ENCODE results near the gene ATG10. TPM values are rescaled to one million over a fixed set of nuclear protein-coding genes. Genes with fewer than 3 reads are reported as not detected.

ATG10 gene
- total RNA-seq, 1 experiment from 2014 or later: 7.6 TPM

- TF ChIP-seq CTCF (conservative IDR thresholded peaks at IDR 0.05): no peak
- no peaks in the 10 kb centered on the region for H3K36me3 Mint-ChIP-seq (ENCODE audit: insufficient read depth in 1 of 3, low read depth in 3 of 3)
- H3K4me1 ChIP-seq (ENCODE audit: insufficient read depth, low read length): no peaks in the 10 kb centered on the region
- no peak overlapping the region for H3T11ph ChIP-seq (ENCODE audit: low read length)
- no peak overlapping the region for H3K56ac ChIP-seq (ENCODE audit: insufficient read length, low read depth, low read length)
- no peak overlapping the region for H3K27ac ChIP-seq (ENCODE audit: insufficient read length, low read depth, low read length)
- no peaks in the 10 kb centered on the region for H3K9me3 Mint-ChIP-seq
- H3K23ac ChIP-seq (ENCODE audit: insufficient read length, low read depth, low read length): no peak overlapping the region
- H3K4me1 Mint-ChIP-seq: peaks cover 9 to 10% of the 10 kb centered on the region in 2 experiments
- no peaks in the 10 kb centered on the region for H3K27me3 ChIP-seq (ENCODE audit: insufficient read depth, low read length)
- H2AFZ ChIP-seq (ENCODE audit: low read length): no peak overlapping the region
- H3K9ac ChIP-seq (ENCODE audit: extremely low read depth, insufficient read length, low read length): no peak overlapping the region
- no peak overlapping the region for H2AK5ac ChIP-seq (ENCODE audit: insufficient read length, low read length)
- no CpG with 5 or more reads among the region's 2 CpGs for WGBS (ENCODE audit: extremely low coverage, insufficient read length, low lambda C conversion rate)
- no peak overlapping the region for H3K4me2 ChIP-seq (ENCODE audit: insufficient read depth, insufficient read length, low read length)
- no peak for DNase-seq
- H2BK20ac ChIP-seq (ENCODE audit: low read depth, low read length, poor library complexity, severe bottlenecking): no peak overlapping the region
- no peaks in the 10 kb centered on the region for H4K20me1 ChIP-seq (ENCODE audit: control insufficient read depth, insufficient read depth, insufficient read length)
- no peak overlapping the region for H2BK15ac ChIP-seq (ENCODE audit: low read depth, low read length)
- H2BK12ac ChIP-seq (ENCODE audit: insufficient read length, low read depth, low read length): no peak overlapping the region
- no peaks in the 10 kb centered on the region for H3K79me1 ChIP-seq (ENCODE audit: insufficient read depth, low read depth, low read length, poor library complexity, severe bottlenecking)
- no peak overlapping the region for H4K5ac ChIP-seq (ENCODE audit: insufficient read length, low read depth, low read length)
- no peak overlapping the region for H4K8ac ChIP-seq (replicated peaks; ENCODE audit: insufficient read length, low read depth, low read length)
- no peak overlapping the region for H4K91ac ChIP-seq (ENCODE audit: insufficient read length, low read depth, low read length)
- H3K14ac ChIP-seq (ENCODE audit: insufficient read depth, low read length): no peak overlapping the region
- H3K4me3 Mint-ChIP-seq: no peak overlapping the region
- H3K79me2 ChIP-seq (ENCODE audit: insufficient read depth, low read length): no peaks in the 10 kb centered on the region
- H3K4ac ChIP-seq (ENCODE audit: low read depth, low read length): no peak overlapping the region
- H2BK120ac ChIP-seq (ENCODE audit: low read depth, low read length, poor library complexity, severe bottlenecking): no peak overlapping the region
- no peaks in the 10 kb centered on the region for H3K27me3 Mint-ChIP-seq (ENCODE audit: low read depth)
- no peaks in the 10 kb centered on the region for H3K9me3 ChIP-seq (ENCODE audit: control insufficient read depth, low read depth, low read length)
- H3K23me2 ChIP-seq (ENCODE audit: insufficient read length, low read depth, low read length, poor library complexity, severe bottlenecking): no peaks in the 10 kb centered on the region
- no peak overlapping the region for H2BK5ac ChIP-seq (ENCODE audit: insufficient read length, low read length)
- no peak overlapping the region for H3K18ac ChIP-seq (ENCODE audit: insufficient read length, low read depth, low read length)
- H3K27ac Mint-ChIP-seq: 0 out of 7 replicates have a peak overlapping the region, but pooled peaks of 1 of the 3 experiments have one; percentile 51
These were observed 139.4 kb downstream of the ATG10 start for GRCh38 chr5:82111191-82111590.

Data from H9 (cell line).